OCI-LY7 (cell line): ENCODE results near the gene FMN2. TPM values are rescaled to one million over a fixed set of nuclear protein-coding genes. Genes with fewer than 3 reads are reported as not detected.

Experiments used
- BruUV-seq: library from RNA; stranded (reverse); fragments of 400-500 nt; replicated peaks from 2 replicates; lab custom pipeline; 2021; lab: Mats Ljungman, UMichigan
- CTCF ChIA-PET: fragments of 300-600 bp; sonication (Branson Sonifier 250); formaldehyde crosslinking; loops from one replicate; lab custom pipeline; 2022; ENCODE audit warnings: antibody characterized with exemption; ENCODE audit not compliant: unreplicated experiment; lab: Charles Lee
- POLR2A ChIA-PET: fragments of 300-600 bp; sonication (Branson Sonifier 250); formaldehyde crosslinking; loops from one replicate; lab custom pipeline; 2022; ENCODE audit warnings: antibody characterized with exemption; lab: Charles Lee
- DNase-seq: peaks from one replicate; pipeline ENCODE4 v3.0.0-alpha.2; 2015; ENCODE audit warnings: low spot score
- H2AFZ ChIP-seq: fragments of 200-600 bp; sonication (generic), shearing (Covaris generic); 2 replicates; pipeline ENCODE4 v1.6.1; 2014; ENCODE audit warnings: mild to moderate bottlenecking, antibody characterized with exemption, low read length, moderate library complexity
- H3K27ac ChIP-seq: fragments of 200-600 bp; sonication (generic); 2 replicates; pipeline ENCODE4 v1.5.1; 2014; ENCODE audit warnings: mixed run types, low read depth, mild to moderate bottlenecking, moderate library complexity, low read length, inconsistent platforms; ENCODE audit not compliant: poor library complexity, severe bottlenecking
- H3K36me3 ChIP-seq: fragments of 200-600 bp; sonication (generic); 2 replicates; pipeline ENCODE4 v1.6.1; 2014; ENCODE audit warnings: mild to moderate bottlenecking, antibody characterized with exemption, low read length, moderate library complexity, mixed read lengths; ENCODE audit not compliant: insufficient read depth
- H3K4me1 ChIP-seq: fragments of 200-600 bp; sonication (generic); 2 replicates; pipeline ENCODE4 v1.5.1; 2014; ENCODE audit warnings: mild to moderate bottlenecking, low read length; ENCODE audit not compliant: insufficient read depth, poor library complexity, severe bottlenecking
- H3K4me2 ChIP-seq: fragments of 200-600 bp; sonication (generic); 2 replicates; pipeline ENCODE4 v1.6.1; 2014; ENCODE audit warnings: mild to moderate bottlenecking, low read length
- H3K4me3 ChIP-seq: fragments of 200-600 bp; sonication (generic); 2 replicates; pipeline ENCODE4 v1.5.1; 2014; ENCODE audit warnings: mild to moderate bottlenecking, low read depth, low read length; ENCODE audit not compliant: poor library complexity, severe bottlenecking
- H3K79me2 ChIP-seq: fragments of 200-600 bp; sonication (generic); 2 replicates; pipeline ENCODE4 v1.6.1; 2016; ENCODE audit warnings: low read depth, mild to moderate bottlenecking, low read length, moderate library complexity, mixed read lengths; ENCODE audit not compliant: insufficient read depth
- H3K9me2 ChIP-seq: fragments of 200-600 bp; sonication (generic); 2 replicates; pipeline ENCODE4 v1.6.1; 2016; ENCODE audit warnings: mild to moderate bottlenecking, low read length, mixed read lengths; ENCODE audit not compliant: insufficient read depth
- H3K9me3 ChIP-seq: fragments of 200-600 bp; sonication (generic); 2 replicates; pipeline ENCODE4 v1.6.1; 2014; ENCODE audit warnings: mild to moderate bottlenecking, mixed run types, low read length, mixed read lengths
- H4K20me1 ChIP-seq: fragments of 200-600 bp; sonication (generic); 2 replicates; pipeline ENCODE4 v1.6.1; 2014; ENCODE audit warnings: mild to moderate bottlenecking, antibody characterized with exemption, low read length, moderate library complexity, mixed read lengths; ENCODE audit not compliant: insufficient read depth
- EZH2phosphoT487 ChIP-seq: fragments of 200-600 bp; sonication (generic); IDR thresholded peaks from 2 replicates; pipeline ENCODE4 v1.6.1; 2018; ENCODE audit warnings: low read depth, borderline replicate concordance, mild to moderate bottlenecking, mixed run types, antibody characterized with exemption, low read length, moderate library complexity, mixed read lengths
- intact Hi-C: fragments of 100-400 bp; cut with micrococcal nuclease; formaldehyde crosslinking; loops from one replicate; pipeline ENCODE4 v1.10.0; 2022; ENCODE audit not compliant: unreplicated experiment
- total RNA-seq, 2 experiments: library from RNA; depleted of rRNA in 1 of 2; stranded (reverse); fragments of >200 nt in 1 of 2; shearing (Covaris generic) in 1 of 2; gene quantifications; 2 replicates each; pipeline ENCODE4 v1.2.3, GENCODE V29; 2014 to 2022
- TF ChIP-seq, protein P1 (sequence below): fragments of 200-600 bp; sonication (generic); conservative IDR thresholded peaks from 2 replicates; pipeline ENCODE4 v1.5.1; 2014; ENCODE audit warnings: mild to moderate bottlenecking, antibody characterized with exemption, low read length, moderate library complexity, mixed read lengths

Gene FMN2
- total RNA-seq, 2 experiments from 2014 or later, result not detected

DNA sequence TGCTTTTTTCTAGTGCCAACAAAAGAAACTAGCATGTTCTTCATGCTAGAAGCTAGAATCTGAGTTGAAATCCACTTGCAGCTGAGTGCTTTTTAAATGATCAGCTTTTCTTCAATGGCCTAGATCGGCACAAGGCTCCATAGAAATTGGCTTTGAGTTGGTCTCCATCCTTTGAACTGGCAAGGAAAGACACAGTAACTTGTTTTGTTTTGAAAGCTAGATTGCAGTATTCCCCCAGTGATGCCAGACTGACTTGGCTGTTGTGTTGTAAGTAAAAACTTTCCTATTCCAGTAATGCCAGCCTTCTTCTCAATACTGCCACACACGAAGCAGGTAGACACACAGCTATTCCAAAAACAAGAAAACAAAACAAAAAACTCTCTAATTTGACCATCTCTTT, 139.1 kb downstream of the FMN2 start:
- no peak overlapping the region for H3K4me3 ChIP-seq
- H4K20me1 ChIP-seq, result no peaks in the 10 kb centered on the region
- H3K79me2 ChIP-seq, result no peaks in the 10 kb centered on the region
- H3K9me3 ChIP-seq, result no peaks in the 10 kb centered on the region
- no peaks in the 10 kb centered on the region for H3K36me3 ChIP-seq
- POLR2A ChIA-PET, result interaction anchor here (0.7 to 1.3 kb wide), 2 partner anchors 12 to 88 kb away, joined by 3 read pairs; no protein-coding TSS in a partner anchor
- DNase-seq, result no peak
- no peak overlapping the region for H3K27ac ChIP-seq
- CTCF ChIA-PET, result no interaction called here
- H3K4me2 ChIP-seq, result no peak overlapping the region
- TF ChIP-seq, protein P1, sequence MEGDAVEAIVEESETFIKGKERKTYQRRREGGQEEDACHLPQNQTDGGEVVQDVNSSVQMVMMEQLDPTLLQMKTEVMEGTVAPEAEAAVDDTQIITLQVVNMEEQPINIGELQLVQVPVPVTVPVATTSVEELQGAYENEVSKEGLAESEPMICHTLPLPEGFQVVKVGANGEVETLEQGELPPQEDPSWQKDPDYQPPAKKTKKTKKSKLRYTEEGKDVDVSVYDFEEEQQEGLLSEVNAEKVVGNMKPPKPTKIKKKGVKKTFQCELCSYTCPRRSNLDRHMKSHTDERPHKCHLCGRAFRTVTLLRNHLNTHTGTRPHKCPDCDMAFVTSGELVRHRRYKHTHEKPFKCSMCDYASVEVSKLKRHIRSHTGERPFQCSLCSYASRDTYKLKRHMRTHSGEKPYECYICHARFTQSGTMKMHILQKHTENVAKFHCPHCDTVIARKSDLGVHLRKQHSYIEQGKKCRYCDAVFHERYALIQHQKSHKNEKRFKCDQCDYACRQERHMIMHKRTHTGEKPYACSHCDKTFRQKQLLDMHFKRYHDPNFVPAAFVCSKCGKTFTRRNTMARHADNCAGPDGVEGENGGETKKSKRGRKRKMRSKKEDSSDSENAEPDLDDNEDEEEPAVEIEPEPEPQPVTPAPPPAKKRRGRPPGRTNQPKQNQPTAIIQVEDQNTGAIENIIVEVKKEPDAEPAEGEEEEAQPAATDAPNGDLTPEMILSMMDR, result no peak
- no peak for TF ChIP-seq EZH2phosphoT487
- no peak overlapping the region for H2AFZ ChIP-seq
- intact Hi-C loops, result no loop called here
- H3K9me2 ChIP-seq, result no peaks in the 10 kb centered on the region
- no peaks in the 10 kb centered on the region for H3K4me1 ChIP-seq
- no TSS peak for BruUV-seq

GRCh38 chr1:240232530-240232929, 140.8 kb downstream of the FMN2 start:
- Histone ChIP-seq H3K9me3 (no peaks in the 10 kb centered on the region), H3K4me3 (no peak overlapping the region), H3K9me2 (no peaks in the 10 kb centered on the region), H2AFZ (no peak overlapping the region), H3K79me2 (no peaks in the 10 kb centered on the region), H3K27ac (no peak overlapping the region), H3K36me3 (no peaks in the 10 kb centered on the region), H4K20me1 (no peaks in the 10 kb centered on the region), H3K4me2 (no peak overlapping the region), H3K4me1 (no peaks in the 10 kb centered on the region)
- ChIA-PET CTCF (no interaction called here), POLR2A (interaction anchor here (0.6 to 0.7 kb wide), 2 partner anchors 463 to 871 kb away, joined by 3 read pairs; no protein-coding TSS in a partner anchor)
- no peak for DNase-seq
- intact Hi-C loops, result no loop called here
- no TSS peak for BruUV-seq
- TF ChIP-seq EZH2phosphoT487, result no peak

DNA sequence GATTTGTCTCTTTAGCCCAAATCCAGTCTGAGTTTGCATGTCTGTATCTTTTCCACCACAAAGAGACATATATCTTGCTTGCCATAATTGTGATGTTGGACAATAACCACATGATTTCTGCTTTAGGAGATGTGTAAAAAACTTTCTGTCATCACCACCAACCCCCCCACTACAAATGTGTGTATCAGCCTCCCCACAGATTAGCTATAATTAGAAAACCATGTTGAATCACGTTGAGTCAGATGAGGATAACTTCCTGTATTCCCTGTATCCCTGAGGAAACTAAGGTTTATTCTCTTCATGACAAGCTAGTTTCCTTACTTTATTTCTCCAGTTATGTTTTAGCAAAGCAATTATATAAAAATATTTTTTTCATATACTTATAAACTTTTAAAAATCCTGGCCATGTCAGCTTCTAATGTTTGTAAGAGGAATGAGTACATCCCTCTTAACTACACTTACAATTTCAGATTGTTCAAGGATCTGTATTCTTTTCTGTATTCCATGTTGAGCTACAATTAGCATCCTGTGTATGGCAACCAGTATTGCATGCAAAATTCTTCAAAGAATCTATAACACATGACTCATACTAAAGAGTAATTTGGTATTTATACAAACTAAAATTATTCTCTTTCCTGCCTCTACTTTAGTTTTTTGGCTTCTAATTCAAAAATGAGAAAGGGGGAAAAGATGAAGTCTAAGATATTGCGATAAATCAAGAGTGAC, 143.0 kb downstream of the FMN2 start:
- H3K79me2 ChIP-seq, result no peaks in the 10 kb centered on the region
- no peaks in the 10 kb centered on the region for H3K4me1 ChIP-seq
- no peaks in the 10 kb centered on the region for H3K9me3 ChIP-seq
- H3K27ac ChIP-seq, result no peak overlapping the region
- no TSS peak for BruUV-seq
- no peak overlapping the region for H3K4me3 ChIP-seq
- H3K36me3 ChIP-seq, result no peaks in the 10 kb centered on the region
- no peaks in the 10 kb centered on the region for H3K9me2 ChIP-seq
- CTCF ChIA-PET, result no interaction called here
- TF ChIP-seq, protein P1, result no peak
- no peak for TF ChIP-seq EZH2phosphoT487
- H4K20me1 ChIP-seq, result no peaks in the 10 kb centered on the region
- POLR2A ChIA-PET, result no interaction called here
- DNase-seq, result no peak
- no peak overlapping the region for H2AFZ ChIP-seq
- intact Hi-C loops, result no loop called here
- no peak overlapping the region for H3K4me2 ChIP-seq
